Thyroid gland (tissue), 4 donors: ENCODE data around the gene AGPAT4.

Source experiments
- POLR2A ChIP-seq, 2 donors: fragments of 450-650 bp; IDR thresholded peaks; one replicate each; pipeline ENCODE4 v1.6.1; 2017; ENCODE audit warnings: antibody characterized with exemption in 2 of 2, mild to moderate bottlenecking in 2 of 2, moderate library complexity in 1 of 2
- TF ChIP-seq, protein P1 (sequence below), 6 experiments: fragments of 200-600 bp in 3 of 6; fragments of 450-650 bp in 3 of 6; sonication (generic) in 3 of 6; IDR thresholded peaks; one replicate each; pipeline ENCODE4 v1.5.1; 2016 to 2019; ENCODE audit warnings: antibody characterized with exemption in 6 of 6, mild to moderate bottlenecking in 2 of 6, inconsistent platforms in 1 of 6, moderate library complexity in 1 of 6

DNA sequence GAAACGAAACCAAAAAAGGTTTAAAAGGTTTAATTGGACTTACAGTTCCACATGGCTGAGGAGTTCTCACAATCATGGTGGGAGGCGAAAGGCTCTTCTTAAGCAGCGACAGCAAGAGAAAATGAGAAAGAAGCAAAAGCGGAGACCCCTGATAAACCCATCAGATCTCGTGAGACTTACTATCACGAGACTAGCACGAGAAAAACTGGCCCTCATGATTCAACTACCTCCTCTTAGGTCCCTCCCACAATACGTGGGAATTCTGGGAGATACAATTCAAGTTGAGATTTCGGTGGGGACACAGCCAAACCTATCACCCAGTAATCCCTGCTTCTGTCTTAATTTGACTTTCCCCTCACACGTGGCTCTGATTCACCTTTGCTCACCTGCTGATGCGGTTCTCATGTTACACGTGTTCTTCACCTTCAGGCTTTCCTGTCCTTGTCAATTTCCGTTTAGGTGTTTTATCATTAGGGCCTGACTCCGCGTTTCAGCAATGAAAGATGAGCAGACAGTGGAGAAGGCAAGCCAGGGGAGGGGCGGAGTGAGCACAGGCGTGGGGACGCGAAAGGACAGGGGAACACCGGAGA, 57.1 kb downstream of the AGPAT4 start:
- TF ChIP-seq, protein P1, sequence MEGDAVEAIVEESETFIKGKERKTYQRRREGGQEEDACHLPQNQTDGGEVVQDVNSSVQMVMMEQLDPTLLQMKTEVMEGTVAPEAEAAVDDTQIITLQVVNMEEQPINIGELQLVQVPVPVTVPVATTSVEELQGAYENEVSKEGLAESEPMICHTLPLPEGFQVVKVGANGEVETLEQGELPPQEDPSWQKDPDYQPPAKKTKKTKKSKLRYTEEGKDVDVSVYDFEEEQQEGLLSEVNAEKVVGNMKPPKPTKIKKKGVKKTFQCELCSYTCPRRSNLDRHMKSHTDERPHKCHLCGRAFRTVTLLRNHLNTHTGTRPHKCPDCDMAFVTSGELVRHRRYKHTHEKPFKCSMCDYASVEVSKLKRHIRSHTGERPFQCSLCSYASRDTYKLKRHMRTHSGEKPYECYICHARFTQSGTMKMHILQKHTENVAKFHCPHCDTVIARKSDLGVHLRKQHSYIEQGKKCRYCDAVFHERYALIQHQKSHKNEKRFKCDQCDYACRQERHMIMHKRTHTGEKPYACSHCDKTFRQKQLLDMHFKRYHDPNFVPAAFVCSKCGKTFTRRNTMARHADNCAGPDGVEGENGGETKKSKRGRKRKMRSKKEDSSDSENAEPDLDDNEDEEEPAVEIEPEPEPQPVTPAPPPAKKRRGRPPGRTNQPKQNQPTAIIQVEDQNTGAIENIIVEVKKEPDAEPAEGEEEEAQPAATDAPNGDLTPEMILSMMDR (IDR thresholded peaks at IDR 0.05): no peak
- TF ChIP-seq POLR2A (IDR thresholded peaks at IDR 0.05): no peak
